ENCODE measurements around the gene SRSF3. TPM values are rescaled to one million over a fixed set of nuclear protein-coding genes. Genes with fewer than 3 reads are reported as not detected.

The SRSF3 gene
- polyA plus RNA-seq, 1 donor = 276 TPM

DNA sequence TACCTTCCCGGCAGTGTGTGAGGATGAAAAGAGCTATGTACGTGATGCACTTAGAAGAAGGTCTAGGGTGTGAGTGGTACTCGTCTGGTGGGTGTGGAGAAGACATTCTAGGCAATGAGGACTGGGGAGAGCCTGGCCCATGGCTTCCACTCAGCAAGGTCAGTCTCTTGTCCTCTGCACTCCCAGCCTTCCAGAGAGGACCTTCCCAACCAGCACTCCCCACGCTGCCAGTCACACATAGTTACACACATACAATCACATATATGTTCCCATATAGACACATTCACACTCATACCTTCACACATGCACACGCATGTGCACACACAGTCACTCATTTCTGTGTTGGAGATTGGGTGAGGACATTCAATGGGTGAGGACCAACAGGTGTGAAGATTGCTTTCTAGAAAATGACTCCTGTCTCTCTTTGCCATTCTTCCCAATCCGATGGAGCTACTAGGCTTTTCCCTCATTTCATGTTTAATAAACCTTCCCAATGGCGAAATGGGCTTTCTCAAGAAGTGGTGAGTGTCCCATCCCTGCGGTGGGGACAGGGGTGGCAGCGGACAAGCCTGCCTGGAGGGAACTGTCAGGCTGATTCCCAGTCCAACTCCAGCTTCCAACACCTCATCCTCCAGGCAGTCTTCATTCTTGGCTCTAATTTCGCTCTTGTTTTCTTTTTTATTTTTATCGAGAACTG, 30.4 kb downstream of the SRSF3 start:
- no peak for DNase-seq

DNA sequence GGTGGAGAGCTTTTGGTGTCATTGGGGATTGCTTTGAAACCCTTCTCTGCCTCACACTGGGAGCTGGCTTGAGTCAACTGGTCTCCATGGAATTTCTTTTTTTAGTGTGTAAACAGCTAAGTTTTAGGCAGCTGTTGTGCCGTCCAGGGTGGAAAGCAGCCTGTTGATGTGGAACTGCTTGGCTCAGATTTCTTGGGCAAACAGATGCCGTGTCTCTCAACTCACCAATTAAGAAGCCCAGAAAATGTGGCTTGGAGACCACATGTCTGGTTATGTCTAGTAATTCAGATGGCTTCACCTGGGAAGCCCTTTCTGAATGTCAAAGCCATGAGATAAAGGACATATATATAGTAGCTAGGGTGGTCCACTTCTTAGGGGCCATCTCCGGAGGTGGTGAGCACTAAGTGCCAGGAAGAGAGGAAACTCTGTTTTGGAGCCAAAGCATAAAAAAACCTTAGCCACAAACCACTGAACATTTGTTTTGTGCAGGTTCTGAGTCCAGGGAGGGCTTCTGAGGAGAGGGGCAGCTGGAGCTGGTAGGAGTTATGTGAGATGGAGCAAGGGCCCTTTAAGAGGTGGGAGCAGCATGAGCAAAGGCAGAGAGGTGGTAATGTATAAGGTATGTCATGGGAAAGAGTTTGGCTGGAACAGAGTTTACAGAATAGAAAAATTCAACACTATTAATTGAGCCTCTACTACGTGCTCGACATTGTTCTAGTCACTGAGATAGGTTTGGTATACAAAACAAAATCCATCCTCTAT, 31.2 kb downstream of the SRSF3 start:
- no peak for DNase-seq

- no peak for DNase-seq
Measured at GRCh38 chr6:36626636-36627035, 32.5 kb downstream of the SRSF3 start.

DNA sequence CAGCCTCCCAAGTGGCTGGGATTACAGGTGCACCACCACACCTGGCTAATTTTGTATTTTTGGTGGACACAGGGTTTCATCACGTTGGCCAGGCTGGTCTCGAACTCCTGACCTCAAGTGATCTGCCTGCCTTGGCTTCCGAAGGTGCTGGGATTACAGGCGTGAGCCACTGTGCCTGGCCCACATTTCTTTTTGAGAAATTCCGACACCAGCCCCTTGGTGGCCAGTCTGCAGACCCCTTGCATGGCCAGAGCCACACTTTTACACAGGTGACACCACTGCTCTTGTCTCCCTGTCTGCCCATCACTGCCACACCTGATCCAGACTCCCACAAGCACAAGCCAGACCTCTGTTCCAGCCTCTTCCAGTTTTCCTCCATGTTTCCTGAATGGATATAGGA, 33.0 kb downstream of the SRSF3 start:
- no peak for DNase-seq

DNA sequence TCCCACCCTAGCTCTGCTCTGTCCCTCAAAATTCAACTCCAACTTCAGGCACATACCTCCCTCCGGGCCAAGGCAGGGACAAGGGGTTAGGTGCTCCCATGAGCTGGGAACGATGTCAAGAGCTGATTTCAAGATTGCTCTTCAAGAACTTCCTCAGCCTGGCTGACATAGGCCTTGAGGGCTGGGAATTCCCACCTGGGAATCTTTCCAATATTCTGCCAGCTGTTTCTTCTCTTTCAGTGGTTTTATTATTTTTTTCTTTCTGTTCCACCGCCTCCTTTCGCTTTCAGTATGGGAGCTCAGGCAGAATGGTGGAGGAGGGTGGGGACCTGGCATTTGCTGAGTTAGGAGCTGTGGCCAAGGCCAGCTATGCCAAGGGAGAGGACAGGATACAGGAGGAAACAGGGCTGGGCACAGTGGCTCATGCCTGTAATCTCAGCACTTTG, 33.7 kb downstream of the SRSF3 start:
- DNase-seq = no peak

GRCh38 chr6:36629784-36630183, 35.6 kb downstream of the SRSF3 start:
- DNase-seq = no peak

DNA sequence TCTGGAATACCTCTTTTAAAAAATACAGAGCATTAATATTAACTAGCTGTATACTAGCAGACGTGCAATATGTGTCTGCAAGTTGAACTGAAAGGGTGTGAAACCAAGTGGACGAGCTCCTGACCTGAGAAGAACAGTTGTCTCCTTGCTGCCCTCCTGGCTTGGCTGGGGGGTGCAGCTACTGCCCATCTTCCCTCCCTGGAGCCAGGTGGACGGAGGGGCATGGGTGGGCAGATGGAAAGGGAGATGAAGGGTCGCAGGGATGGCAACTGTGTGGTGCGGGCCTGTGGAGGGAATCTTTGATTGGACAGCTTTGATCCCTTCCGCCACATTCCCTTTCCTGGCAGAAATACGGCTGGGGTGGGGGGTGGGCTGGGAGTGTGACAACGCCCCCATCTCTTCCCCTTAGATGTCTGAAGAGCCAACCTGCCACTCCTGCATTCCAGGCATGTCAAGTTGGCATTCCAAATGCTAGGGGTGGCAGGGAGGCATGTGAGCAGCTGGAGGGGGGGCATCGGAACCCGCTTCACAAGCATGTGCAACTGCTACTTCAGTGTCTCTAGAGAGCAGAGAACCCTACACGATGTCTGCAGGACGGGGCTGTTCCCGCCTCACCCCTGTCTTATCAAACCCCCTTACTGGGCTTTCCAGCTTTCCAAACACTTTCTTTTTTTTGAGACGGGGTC, 37.3 kb downstream of the SRSF3 start:
- no peak for DNase-seq

GRCh38 chr6:36633370-36633769, 39.2 kb downstream of the SRSF3 start:
- DNase-seq = no peak

- DNase-seq = no peak
Measured at GRCh38 chr6:36633915-36634314, 39.8 kb downstream of the SRSF3 start.

DNA sequence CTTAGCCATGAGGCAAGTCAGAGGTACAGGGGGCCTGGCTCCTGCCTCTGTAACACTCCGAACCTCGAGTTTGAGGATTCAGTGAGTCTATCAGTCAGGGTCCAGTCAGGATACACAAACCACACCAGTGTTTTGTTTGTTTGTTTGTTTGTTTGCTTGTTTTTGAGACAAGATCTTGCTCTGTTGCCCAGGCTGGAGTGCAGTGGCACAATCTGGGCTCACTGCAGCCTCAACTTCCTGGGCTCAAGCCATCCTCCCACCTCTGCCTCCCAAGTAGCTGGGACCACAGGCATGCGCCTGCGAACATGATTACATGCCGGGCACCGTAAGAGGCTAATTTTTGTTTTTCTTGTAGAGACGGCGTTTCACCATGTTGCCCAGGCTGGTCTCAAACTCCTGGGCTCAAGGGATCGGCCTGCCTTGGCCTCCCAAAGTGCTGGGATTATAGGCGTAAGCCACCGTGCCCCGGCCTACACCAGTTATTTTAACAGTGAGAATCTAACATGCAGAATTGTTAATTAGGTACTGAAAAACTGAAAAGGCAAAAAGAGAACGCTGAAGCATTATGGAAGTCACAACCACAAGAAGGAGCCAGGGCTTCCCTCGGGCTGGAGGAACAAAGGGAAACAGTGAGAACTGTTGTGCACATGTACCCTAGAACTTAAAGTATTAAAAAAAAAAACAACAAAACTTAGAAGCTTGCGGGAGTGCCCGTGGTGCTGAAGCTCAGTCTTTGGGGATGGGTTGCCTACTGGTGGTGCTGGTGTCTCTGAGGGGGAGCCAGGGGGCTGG, 40.4 kb downstream of the SRSF3 start:
- DNase-seq = no peak

DNA sequence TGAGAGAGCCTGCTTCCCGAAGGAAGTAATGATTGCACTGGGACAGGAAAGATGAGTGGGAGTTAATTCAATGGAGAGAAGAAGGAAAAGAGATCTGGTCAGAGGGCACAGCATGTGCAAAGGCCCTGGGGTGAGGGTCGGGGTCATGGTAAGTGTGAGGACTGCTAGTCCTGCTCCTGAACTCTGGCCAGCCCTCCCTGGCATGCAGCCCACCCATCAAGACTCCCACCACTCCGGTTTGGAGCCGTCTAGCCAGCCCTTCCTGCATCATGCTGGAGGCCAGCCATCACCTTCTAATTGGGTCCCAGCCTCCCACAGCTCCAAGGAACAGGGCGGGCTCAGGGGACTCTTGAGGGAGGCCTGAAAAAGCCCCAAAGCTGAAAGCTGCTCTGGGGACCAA, 42.1 kb downstream of the SRSF3 start:
- no peak for DNase-seq

- no peak for DNase-seq
Measured at GRCh38 chr6:36636687-36637418, 42.7 kb downstream of the SRSF3 start.

DNA sequence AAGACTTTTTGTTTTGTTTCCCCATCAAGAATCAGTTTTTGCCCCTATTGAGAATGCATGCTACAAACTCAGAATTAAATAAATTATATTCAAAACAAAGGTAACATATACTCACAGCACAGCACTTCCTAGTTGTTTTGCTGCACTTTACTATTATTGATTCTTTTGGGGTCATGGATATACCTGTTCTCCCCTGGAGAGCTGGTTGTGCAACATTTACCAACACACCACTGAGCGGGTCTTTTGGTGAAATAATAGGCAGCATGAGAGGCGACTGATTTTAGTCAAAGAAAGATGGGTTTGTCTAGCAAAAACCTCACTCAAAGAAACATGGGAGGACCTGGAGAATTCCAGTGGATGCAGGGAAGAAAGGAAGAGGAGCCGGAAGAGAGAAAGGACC, 44.4 kb downstream of the SRSF3 start:
- no peak for DNase-seq

GRCh38 chr6:36639171-36639808, 45.1 kb downstream of the SRSF3 start:
- no peak for DNase-seq

GRCh38 chr6:36641543-36641942, 47.4 kb downstream of the SRSF3 start:
- no peak for DNase-seq

- DNase-seq = no peak
Measured at GRCh38 chr6:36642913-36643817, 49.0 kb downstream of the SRSF3 start.

GRCh38 chr6:36643977-36644376, 49.8 kb downstream of the SRSF3 start:
- DNase-seq = no peak

GRCh38 chr6:36649086-36649485, 54.9 kb downstream of the SRSF3 start:
- DNase-seq = no peak

- DNase-seq = no peak
Measured at GRCh38 chr6:36649701-36650484, 55.7 kb downstream of the SRSF3 start.
